ENCODE data around the gene CGNL1. TPM values are rescaled to one million over a fixed set of nuclear protein-coding genes. Genes with fewer than 3 reads are reported as not detected.

Gene CGNL1
- total and polyA plus RNA-seq, 10 of the 15 experiments (the other 5 are each of a cell fraction or from before 2014, with no cell fraction given), result under 0.01 to 0.27 (median 0.04) TPM; not detected in 3

DNA sequence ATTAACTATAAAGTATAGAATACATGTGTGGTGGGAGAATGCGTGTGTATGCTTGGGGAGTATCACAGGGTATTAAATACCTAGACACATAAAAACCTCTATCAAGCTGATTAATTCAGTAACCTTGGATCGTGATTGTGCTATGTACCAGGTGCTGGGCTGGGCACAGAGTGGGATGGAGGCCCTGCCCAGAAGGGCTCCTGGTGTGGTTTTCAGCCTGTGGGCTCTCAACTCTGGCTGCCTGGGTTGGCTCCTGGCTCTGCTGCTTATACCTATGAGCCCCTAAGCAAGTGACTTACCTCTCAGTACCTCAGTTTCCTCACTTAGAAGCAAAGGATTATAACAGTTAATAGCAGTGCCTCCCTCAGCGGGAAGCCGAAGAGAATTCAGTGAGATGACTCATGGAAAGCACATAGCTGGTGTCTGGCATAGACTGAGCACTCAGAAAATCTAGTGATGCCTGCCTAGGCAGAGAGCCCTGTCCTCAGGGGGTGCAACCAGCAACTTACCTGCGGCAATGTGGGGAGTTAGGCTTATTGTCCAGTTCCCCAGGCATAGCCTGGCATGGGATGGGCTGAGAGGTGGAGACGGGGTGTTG, 124.8 kb downstream of the CGNL1 start (continued):
- TF ChIP-seq ZNF622 (IDR thresholded peaks at IDR 0.05) (no peak), ZNF384 (IDR thresholded peaks at IDR 0.05; ENCODE audit: borderline replicate concordance, low read depth, low read length) (no peak), NR2F1 (conservative IDR thresholded peaks at IDR 0.05) (no peak)
- TF ChIP-seq, protein P1, sequence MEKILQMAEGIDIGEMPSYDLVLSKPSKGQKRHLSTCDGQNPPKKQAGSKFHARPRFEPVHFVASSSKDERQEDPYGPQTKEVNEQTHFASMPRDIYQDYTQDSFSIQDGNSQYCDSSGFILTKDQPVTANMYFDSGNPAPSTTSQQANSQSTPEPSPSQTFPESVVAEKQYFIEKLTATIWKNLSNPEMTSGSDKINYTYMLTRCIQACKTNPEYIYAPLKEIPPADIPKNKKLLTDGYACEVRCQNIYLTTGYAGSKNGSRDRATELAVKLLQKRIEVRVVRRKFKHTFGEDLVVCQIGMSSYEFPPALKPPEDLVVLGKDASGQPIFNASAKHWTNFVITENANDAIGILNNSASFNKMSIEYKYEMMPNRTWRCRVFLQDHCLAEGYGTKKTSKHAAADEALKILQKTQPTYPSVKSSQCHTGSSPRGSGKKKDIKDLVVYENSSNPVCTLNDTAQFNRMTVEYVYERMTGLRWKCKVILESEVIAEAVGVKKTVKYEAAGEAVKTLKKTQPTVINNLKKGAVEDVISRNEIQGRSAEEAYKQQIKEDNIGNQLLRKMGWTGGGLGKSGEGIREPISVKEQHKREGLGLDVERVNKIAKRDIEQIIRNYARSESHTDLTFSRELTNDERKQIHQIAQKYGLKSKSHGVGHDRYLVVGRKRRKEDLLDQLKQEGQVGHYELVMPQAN (conservative IDR thresholded peaks at IDR 0.05), result no peak

DNA sequence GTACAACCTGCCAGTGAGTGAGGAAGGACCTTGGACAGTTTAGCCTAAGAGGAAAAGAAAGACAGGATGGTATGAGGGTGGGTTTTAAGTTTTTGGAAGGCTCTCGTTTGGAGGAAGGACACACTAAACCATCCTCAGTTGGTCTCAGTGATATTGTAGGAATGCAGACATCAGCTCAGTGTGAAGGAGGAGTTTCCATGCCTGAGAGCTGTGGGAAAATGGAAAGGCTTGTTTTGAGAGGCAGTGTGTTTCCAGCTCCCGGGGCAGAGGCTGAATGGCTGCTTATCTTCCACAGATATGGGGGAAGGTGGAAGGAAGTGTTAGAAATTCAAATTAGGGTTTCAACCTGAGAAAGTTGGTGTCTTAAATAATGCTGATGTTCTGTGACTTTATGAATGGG, 125.8 kb downstream of the CGNL1 start:
- Histone ChIP-seq H3K9me3 (replicated peaks; ENCODE audit: control insufficient read depth, insufficient read depth, low read length) (no peaks in the 10 kb centered on the region), H3K27me3 (replicated peaks in 1 of 2; ENCODE audit: control insufficient read depth in 2 of 2, insufficient read depth in 2 of 2, low read length in 1 of 2) (no peaks in the 10 kb centered on the region; a peak in 1 of 4 replicates), H3K79me2 (ENCODE audit: control insufficient read depth, insufficient read depth, low read length) (no peaks in the 10 kb centered on the region), H3K9ac (ENCODE audit: control insufficient read depth, insufficient read depth, low read length) (no peak overlapping the region), H3K4me2 (ENCODE audit: control insufficient read depth, insufficient read depth) (no peak overlapping the region), H3K4me3 (no peak overlapping the region), H2AFZ (ENCODE audit: control insufficient read depth, low read depth, low read length) (no peak overlapping the region), H3K27ac (ENCODE audit: control insufficient read depth, insufficient read depth) (no peak overlapping the region), H3K36me3 (ENCODE audit: control insufficient read depth in 2 of 2, insufficient read depth in 2 of 2, low read length in 1 of 2) (no peaks in the 10 kb centered on the region), H3K4me1 (ENCODE audit: control insufficient read depth, insufficient read depth, low read length) (no peaks in the 10 kb centered on the region), H4K20me1 (ENCODE audit: control insufficient read depth, insufficient read depth) (no peaks in the 10 kb centered on the region)
- ChIA-PET RAD21 (ENCODE audit: unreplicated experiment) (no interaction called here), POLR2A (no interaction called here), SMC1A (ENCODE audit: uncharacterized antibody, unreplicated experiment) (no interaction called here), CTCF (no interaction called here)
- TF ChIP-seq TCF7 (IDR thresholded peaks at IDR 0.05; ENCODE audit: borderline replicate concordance) (no peak), NFIC (IDR thresholded peaks at IDR 0.05; ENCODE audit: low read depth, low read length) (no peak), BHLHE40 (IDR thresholded peaks at IDR 0.05; ENCODE audit: borderline replicate concordance in 1 of 2, low read depth in 2 of 2, low read length in 1 of 2) (no peak), GABPA (IDR thresholded peaks at IDR 0.05; ENCODE audit: low read depth) (no peak), NBN (IDR thresholded peaks at IDR 0.05) (no peak), ZSCAN29 (IDR thresholded peaks at IDR 0.05) (no peak), CBX3 (IDR thresholded peaks at IDR 0.05; ENCODE audit: borderline replicate concordance, low read depth) (no peak), SREBF2 (IDR thresholded peaks at IDR 0.05; ENCODE audit: low read length) (no peak), EGR1 (IDR thresholded peaks at IDR 0.05; ENCODE audit: borderline replicate concordance in 1 of 2, low read depth in 2 of 2, low read length in 2 of 2) (no peak), RAD51 (IDR thresholded peaks at IDR 0.05) (no peak)
- TF ChIP-seq, protein P2, sequence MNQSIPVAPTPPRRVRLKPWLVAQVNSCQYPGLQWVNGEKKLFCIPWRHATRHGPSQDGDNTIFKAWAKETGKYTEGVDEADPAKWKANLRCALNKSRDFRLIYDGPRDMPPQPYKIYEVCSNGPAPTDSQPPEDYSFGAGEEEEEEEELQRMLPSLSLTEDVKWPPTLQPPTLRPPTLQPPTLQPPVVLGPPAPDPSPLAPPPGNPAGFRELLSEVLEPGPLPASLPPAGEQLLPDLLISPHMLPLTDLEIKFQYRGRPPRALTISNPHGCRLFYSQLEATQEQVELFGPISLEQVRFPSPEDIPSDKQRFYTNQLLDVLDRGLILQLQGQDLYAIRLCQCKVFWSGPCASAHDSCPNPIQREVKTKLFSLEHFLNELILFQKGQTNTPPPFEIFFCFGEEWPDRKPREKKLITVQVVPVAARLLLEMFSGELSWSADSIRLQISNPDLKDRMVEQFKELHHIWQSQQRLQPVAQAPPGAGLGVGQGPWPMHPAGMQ (IDR thresholded peaks at IDR 0.05; ENCODE audit: borderline replicate concordance), result no peak
- TF ChIP-seq, protein P3, sequence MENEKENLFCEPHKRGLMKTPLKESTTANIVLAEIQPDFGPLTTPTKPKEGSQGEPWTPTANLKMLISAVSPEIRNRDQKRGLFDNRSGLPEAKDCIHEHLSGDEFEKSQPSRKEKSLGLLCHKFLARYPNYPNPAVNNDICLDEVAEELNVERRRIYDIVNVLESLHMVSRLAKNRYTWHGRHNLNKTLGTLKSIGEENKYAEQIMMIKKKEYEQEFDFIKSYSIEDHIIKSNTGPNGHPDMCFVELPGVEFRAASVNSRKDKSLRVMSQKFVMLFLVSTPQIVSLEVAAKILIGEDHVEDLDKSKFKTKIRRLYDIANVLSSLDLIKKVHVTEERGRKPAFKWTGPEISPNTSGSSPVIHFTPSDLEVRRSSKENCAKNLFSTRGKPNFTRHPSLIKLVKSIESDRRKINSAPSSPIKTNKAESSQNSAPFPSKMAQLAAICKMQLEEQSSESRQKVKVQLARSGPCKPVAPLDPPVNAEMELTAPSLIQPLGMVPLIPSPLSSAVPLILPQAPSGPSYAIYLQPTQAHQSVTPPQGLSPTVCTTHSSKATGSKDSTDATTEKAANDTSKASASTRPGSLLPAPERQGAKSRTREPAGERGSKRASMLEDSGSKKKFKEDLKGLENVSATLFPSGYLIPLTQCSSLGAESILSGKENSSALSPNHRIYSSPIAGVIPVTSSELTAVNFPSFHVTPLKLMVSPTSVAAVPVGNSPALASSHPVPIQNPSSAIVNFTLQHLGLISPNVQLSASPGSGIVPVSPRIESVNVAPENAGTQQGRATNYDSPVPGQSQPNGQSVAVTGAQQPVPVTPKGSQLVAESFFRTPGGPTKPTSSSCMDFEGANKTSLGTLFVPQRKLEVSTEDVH (IDR thresholded peaks at IDR 0.05; ENCODE audit: low read depth, partially characterized antibody), result no peak
- TF ChIP-seq, protein P4, sequence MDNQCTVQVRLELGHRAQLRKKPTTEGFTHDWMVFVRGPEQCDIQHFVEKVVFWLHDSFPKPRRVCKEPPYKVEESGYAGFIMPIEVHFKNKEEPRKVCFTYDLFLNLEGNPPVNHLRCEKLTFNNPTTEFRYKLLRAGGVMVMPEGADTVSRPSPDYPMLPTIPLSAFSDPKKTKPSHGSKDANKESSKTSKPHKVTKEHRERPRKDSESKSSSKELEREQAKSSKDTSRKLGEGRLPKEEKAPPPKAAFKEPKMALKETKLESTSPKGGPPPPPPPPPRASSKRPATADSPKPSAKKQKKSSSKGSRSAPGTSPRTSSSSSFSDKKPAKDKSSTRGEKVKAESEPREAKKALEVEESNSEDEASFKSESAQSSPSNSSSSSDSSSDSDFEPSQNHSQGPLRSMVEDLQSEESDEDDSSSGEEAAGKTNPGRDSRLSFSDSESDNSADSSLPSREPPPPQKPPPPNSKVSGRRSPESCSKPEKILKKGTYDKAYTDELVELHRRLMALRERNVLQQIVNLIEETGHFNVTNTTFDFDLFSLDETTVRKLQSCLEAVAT (IDR thresholded peaks at IDR 0.05), result no peak
- ATAC-seq (no peak), FAIRE-seq (no peak), DNase-seq (ENCODE audit: low read depth, low spot score) (no peak)
- BruUV-seq (replicated peaks), result no TSS peak
- in situ Hi-C loops (cut with MboI), result no loop called here
- WGBS (ENCODE audit: insufficient coverage, insufficient replicate concordance, low lambda C conversion rate, missing lambda C conversion rate), result 18% methylated on average over 2 of the region's 2 CpGs
- intact Hi-C loops (cut with micrococcal nuclease; ENCODE audit: unreplicated experiment), result no loop called here

Measured in GM12878 (cell line).